CD4-positive, alpha-beta T cell (primary cell): Measurements from ENCODE around the gene MYO3B. TPM values are rescaled to one million over a fixed set of nuclear protein-coding genes. Genes with fewer than 3 reads are reported as not detected.

Source experiments
- ATAC-seq: fragments of 200-7000 bp; cut with Tn5 transposase; one replicate; pipeline ENCODE4 v1.10.0; 2022; ENCODE audit warnings: mild to moderate bottlenecking; ENCODE audit not compliant: poor library complexity
- CTCF ChIA-PET: fragments of 350-600 bp; sonication (Branson Sonifier 250); formaldehyde crosslinking; loops from one replicate; lab custom pipeline; 2021; ENCODE audit warnings: antibody characterized with exemption, inconsistent platforms; lab: Charles Lee
- POLR2A ChIA-PET: fragments of 350-600 bp; sonication (Branson Sonifier 250); formaldehyde crosslinking; loops from one replicate; lab custom pipeline; 2021; ENCODE audit warnings: antibody characterized with exemption, inconsistent platforms; lab: Charles Lee
- DNase-seq, 14 experiments: peaks; one replicate each; pipeline ENCODE4 v3.0.0-alpha.2; 2013 to 2020; ENCODE audit warnings: mixed read lengths in 2 of 14
- H3K27ac ChIP-seq, 2 donors: one replicate each; pipeline versions ENCODE4 v1.5.1 to v1.7.0; 2013; ENCODE audit warnings: low read length in 2 of 2, low read depth in 1 of 2, mild to moderate bottlenecking in 1 of 2
- H3K27me3 ChIP-seq, 2 experiments: 1 replicate in 1 of 2; 2 replicates in 1 of 2; pipeline versions ENCODE4 v1.6.1 to v1.7.0; 2013; ENCODE audit warnings: low read length in 2 of 2, control low read depth in 1 of 2, mild to moderate bottlenecking in 1 of 2, moderate library complexity in 1 of 2; ENCODE audit not compliant: insufficient read depth in 2 of 2, control insufficient read depth in 1 of 2
- H3K36me3 ChIP-seq: one replicate; pipeline ENCODE4 v1.6.1; 2013; ENCODE audit warnings: low read length, control low read depth; ENCODE audit not compliant: insufficient read depth
- H3K4me1 ChIP-seq: one replicate; pipeline ENCODE4 v1.6.1; 2013; ENCODE audit warnings: low read length, control low read depth; ENCODE audit not compliant: insufficient read depth
- H3K4me3 ChIP-seq: one replicate; pipeline ENCODE4 v1.5.1; 2013; ENCODE audit warnings: mild to moderate bottlenecking, low read length, moderate library complexity
- H3K9me3 ChIP-seq, 2 experiments: 1 replicate in 1 of 2; 2 replicates in 1 of 2; pipeline versions ENCODE4 v1.6.1 to v1.7.0; 2013; ENCODE audit warnings: low read length in 2 of 2, mild to moderate bottlenecking in 2 of 2, control low read depth in 1 of 2, moderate library complexity in 1 of 2; ENCODE audit not compliant: control insufficient read depth in 1 of 2, insufficient read depth in 1 of 2
- H3K27ac Mint-ChIP-seq: one replicate; pipeline ENCODE4 v1.8.0; 2020; ENCODE audit warnings: mixed read lengths
- H3K27me3 Mint-ChIP-seq: one replicate; pipeline ENCODE4 v1.8.0; 2021; ENCODE audit warnings: mixed read lengths
- H3K36me3 Mint-ChIP-seq: one replicate; pipeline ENCODE4 v1.8.0; 2021; ENCODE audit warnings: low read depth, mixed read lengths
- H3K4me1 Mint-ChIP-seq: one replicate; pipeline ENCODE4 v1.8.0; 2021; ENCODE audit warnings: low read depth, mixed read lengths
- H3K4me3 Mint-ChIP-seq: one replicate; pipeline ENCODE4 v1.8.0; 2020; ENCODE audit warnings: mild to moderate bottlenecking, mixed read lengths
- H3K9me3 Mint-ChIP-seq: one replicate; pipeline ENCODE4 v1.8.0; 2020; ENCODE audit warnings: mixed read lengths
- intact Hi-C, 2 experiments: fragments of 100-400 bp; cut with DNase I in 1 of 2; cut with micrococcal nuclease in 1 of 2; formaldehyde crosslinking; loops; one replicate each; pipeline versions ENCODE4 v1.15.1 to v1.9.0; 2023 to 2025; cut with DNase I, micrococcal nuclease
- total RNA-seq, 174 experiments: library from RNA in 2 of 174; stranded (reverse) in 2 of 174; gene quantifications; one replicate each; pipeline ENCODE4 v1.2.3 and lab custom pipeline; 2021 to 2026
- TF ChIP-seq, protein P1 (sequence below): fragments of 200-600 bp; IDR thresholded peaks from one replicate; pipeline ENCODE4 v1.8.0; 2022; ENCODE audit warnings: antibody characterized with exemption, mild to moderate bottlenecking

Gene MYO3B
- total RNA-seq, 2 experiments from 2014 or later: not detected

DNA sequence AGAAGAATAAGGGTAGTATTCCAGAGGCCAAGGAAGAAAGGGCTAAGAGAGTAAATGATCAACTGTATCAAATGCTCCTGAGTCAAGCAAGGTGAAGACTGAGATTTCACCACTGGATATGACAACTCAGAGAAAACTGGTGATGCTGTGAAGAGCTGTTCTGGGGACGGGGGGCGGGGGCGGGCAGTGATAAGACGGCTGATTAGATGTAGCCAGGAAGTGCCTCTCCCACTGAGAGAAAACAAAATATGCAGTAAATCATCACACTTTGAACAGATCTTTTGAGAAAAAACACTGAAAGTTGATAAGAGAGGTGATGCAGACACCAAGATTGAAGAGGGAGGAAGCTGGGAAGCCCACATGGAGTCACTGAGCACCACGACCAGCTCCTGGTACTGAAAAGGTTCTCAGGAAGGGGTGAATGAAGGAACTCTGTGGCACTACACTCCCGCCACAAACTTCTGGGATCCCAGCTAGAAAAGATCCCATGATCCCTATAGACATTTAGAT lies 75.8 kb downstream of the MYO3B start:
- intact Hi-C loops: no loop called here
- no peaks in the 10 kb centered on the region for H3K4me1 ChIP-seq
- no peak overlapping the region for H3K4me3 ChIP-seq
- no peaks in the 10 kb centered on the region for H3K36me3 ChIP-seq
- Mint-ChIP-seq H3K9me3 (peaks cover 3% of the 10 kb centered on the region), H3K27me3 (peaks cover 49% of the 10 kb centered on the region), H3K36me3 (no peaks in the 10 kb centered on the region), H3K4me1 (no peaks in the 10 kb centered on the region), H3K4me3 (no peak overlapping the region), H3K27ac (no peak overlapping the region)
- DNase-seq (no peak), ATAC-seq (no peak)
- TF ChIP-seq, protein P1, sequence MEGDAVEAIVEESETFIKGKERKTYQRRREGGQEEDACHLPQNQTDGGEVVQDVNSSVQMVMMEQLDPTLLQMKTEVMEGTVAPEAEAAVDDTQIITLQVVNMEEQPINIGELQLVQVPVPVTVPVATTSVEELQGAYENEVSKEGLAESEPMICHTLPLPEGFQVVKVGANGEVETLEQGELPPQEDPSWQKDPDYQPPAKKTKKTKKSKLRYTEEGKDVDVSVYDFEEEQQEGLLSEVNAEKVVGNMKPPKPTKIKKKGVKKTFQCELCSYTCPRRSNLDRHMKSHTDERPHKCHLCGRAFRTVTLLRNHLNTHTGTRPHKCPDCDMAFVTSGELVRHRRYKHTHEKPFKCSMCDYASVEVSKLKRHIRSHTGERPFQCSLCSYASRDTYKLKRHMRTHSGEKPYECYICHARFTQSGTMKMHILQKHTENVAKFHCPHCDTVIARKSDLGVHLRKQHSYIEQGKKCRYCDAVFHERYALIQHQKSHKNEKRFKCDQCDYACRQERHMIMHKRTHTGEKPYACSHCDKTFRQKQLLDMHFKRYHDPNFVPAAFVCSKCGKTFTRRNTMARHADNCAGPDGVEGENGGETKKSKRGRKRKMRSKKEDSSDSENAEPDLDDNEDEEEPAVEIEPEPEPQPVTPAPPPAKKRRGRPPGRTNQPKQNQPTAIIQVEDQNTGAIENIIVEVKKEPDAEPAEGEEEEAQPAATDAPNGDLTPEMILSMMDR: no peak
- POLR2A ChIA-PET: interaction anchor here (0.6 kb wide), 1 partner anchor 172 kb away, joined by 5 read pairs; no protein-coding TSS in a partner anchor
- CTCF ChIA-PET: no interaction called here
- H3K9me3 ChIP-seq: peaks cover 0 to 10% of the 10 kb centered on the region in 2 experiments
- H3K27ac ChIP-seq: no peak overlapping the region
- H3K27me3 ChIP-seq: peaks cover 3 to 7% of the 10 kb centered on the region in 2 experiments

DNA sequence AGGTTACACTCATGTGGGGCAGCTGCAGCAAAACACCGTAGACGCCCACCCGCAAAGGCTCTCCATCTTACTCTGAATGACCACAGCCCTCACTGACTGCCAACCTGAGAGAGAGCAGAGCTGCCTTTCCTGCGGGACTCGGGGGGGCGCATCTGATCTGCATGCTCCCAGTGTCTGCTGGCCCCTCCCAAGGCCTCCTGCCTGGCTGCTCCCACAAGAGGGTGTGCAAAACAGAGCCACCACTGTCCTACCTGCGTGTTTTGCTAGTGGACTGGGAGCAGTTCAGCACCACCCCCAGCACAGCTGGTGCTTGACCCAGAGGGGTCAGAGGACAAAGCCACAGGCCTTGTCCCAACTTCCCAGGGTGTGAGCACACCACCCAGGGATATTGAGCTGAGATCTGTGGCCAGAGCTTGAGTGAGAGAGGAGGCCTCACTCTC lies 76.4 kb downstream of the MYO3B start:
- CTCF ChIA-PET: no interaction called here

DNA sequence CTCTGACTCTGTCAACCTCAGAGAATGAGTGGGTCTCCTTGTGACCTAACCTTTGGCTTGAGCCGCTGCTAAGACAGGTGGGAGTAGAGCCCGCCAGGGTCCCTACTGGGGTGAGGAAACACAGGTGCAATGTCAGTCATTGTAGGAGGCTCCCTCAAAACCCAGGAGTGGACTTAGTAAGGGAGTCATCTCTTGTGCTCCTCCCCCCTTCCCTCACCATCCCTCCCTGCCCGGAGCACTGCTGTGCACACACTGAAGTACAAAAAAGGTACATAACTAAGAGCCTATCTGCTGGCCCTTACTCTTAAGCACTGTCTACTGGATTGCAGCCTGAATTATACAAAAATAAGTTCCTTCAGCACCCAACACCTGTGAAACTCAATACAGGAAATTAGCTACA lies 77.2 kb downstream of the MYO3B start:
- Histone ChIP-seq H3K4me1 (no peaks in the 10 kb centered on the region), H3K36me3 (no peaks in the 10 kb centered on the region), H3K27me3 (peaks cover 3 to 7% of the 10 kb centered on the region in 2 experiments), H3K27ac (no peak overlapping the region), H3K9me3 (peaks cover 0 to 10% of the 10 kb centered on the region in 2 experiments), H3K4me3 (no peak overlapping the region)
- H3K9me3 Mint-ChIP-seq: peaks cover 3% of the 10 kb centered on the region
- TF ChIP-seq, protein P1: no peak
- ChIA-PET CTCF (no interaction called here), POLR2A (no interaction called here)
- intact Hi-C loops: no loop called here
- ATAC-seq (no peak), DNase-seq (no peak)
- no peak overlapping the region for H3K27ac Mint-ChIP-seq
- peaks cover 43% of the 10 kb centered on the region for H3K27me3 Mint-ChIP-seq
- no peaks in the 10 kb centered on the region for H3K4me1 Mint-ChIP-seq
- no peaks in the 10 kb centered on the region for H3K36me3 Mint-ChIP-seq
- no peak overlapping the region for H3K4me3 Mint-ChIP-seq

More for the DNA sequence above, 76.4 kb downstream of the MYO3B start:
- DNase-seq: no peak
- Mint-ChIP-seq H3K4me1 (no peaks in the 10 kb centered on the region), H3K27me3 (peaks cover 49% of the 10 kb centered on the region), H3K27ac (no peak overlapping the region), H3K9me3 (peaks cover 3% of the 10 kb centered on the region), H3K4me3 (no peak overlapping the region), H3K36me3 (no peaks in the 10 kb centered on the region)
- Histone ChIP-seq H3K36me3 (no peaks in the 10 kb centered on the region), H3K27me3 (peaks cover 3 to 7% of the 10 kb centered on the region in 2 experiments), H3K4me1 (no peaks in the 10 kb centered on the region), H3K27ac (no peak overlapping the region), H3K4me3 (no peak overlapping the region), H3K9me3 (peaks cover 0 to 10% of the 10 kb centered on the region in 2 experiments)
- no peak for ATAC-seq
- POLR2A ChIA-PET: no interaction called here
- intact Hi-C loops: no loop called here
- TF ChIP-seq, protein P1: no peak
